ENCODE results near the gene CATSPER3.

DNA sequence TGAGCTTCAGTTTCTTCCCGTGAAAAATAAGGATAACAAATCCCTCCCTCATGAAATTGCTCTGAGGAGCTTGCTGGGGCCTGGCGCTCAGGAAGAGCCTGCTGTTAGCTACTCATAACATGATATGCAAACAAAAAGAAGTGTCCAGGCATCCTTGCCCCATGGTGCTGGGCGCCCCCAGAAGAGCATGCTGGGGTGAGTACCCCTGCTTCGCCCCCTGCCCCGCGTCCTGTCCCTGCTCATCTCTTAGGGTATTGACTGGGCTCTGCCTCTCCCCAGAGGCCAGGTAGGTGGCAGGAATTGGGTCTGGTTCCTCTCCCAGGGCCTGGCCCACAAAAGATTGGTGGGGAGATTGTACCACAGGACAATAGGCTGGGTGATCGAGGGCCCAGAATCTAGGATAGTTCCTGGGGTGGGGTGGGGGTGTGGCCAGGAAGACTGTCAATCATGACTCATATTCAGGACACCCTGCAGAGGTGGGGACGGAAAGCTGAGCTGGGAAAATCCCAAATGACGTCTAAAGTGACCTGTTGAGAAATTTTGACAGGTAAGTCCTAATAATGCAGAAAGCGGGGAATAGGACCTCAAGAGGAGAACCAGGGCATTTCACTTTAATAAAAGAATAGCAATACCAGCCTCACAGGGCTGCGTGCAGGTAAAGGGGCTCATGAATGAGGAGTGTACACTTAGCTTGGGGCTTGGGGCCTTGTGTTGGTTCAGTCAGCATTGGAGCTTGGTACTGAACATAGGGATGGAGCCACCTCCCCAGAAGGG is 57.4 kb downstream of the CATSPER3 start:
- TF ChIP-seq, protein P1, sequence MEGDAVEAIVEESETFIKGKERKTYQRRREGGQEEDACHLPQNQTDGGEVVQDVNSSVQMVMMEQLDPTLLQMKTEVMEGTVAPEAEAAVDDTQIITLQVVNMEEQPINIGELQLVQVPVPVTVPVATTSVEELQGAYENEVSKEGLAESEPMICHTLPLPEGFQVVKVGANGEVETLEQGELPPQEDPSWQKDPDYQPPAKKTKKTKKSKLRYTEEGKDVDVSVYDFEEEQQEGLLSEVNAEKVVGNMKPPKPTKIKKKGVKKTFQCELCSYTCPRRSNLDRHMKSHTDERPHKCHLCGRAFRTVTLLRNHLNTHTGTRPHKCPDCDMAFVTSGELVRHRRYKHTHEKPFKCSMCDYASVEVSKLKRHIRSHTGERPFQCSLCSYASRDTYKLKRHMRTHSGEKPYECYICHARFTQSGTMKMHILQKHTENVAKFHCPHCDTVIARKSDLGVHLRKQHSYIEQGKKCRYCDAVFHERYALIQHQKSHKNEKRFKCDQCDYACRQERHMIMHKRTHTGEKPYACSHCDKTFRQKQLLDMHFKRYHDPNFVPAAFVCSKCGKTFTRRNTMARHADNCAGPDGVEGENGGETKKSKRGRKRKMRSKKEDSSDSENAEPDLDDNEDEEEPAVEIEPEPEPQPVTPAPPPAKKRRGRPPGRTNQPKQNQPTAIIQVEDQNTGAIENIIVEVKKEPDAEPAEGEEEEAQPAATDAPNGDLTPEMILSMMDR (IDR thresholded peaks at IDR 0.05; ENCODE audit: insufficient read depth, low read length): no peak
- TF ChIP-seq POLR2AphosphoS5 (IDR thresholded peaks at IDR 0.05; ENCODE audit: low read depth): no peak
- TF ChIP-seq, protein P2, sequence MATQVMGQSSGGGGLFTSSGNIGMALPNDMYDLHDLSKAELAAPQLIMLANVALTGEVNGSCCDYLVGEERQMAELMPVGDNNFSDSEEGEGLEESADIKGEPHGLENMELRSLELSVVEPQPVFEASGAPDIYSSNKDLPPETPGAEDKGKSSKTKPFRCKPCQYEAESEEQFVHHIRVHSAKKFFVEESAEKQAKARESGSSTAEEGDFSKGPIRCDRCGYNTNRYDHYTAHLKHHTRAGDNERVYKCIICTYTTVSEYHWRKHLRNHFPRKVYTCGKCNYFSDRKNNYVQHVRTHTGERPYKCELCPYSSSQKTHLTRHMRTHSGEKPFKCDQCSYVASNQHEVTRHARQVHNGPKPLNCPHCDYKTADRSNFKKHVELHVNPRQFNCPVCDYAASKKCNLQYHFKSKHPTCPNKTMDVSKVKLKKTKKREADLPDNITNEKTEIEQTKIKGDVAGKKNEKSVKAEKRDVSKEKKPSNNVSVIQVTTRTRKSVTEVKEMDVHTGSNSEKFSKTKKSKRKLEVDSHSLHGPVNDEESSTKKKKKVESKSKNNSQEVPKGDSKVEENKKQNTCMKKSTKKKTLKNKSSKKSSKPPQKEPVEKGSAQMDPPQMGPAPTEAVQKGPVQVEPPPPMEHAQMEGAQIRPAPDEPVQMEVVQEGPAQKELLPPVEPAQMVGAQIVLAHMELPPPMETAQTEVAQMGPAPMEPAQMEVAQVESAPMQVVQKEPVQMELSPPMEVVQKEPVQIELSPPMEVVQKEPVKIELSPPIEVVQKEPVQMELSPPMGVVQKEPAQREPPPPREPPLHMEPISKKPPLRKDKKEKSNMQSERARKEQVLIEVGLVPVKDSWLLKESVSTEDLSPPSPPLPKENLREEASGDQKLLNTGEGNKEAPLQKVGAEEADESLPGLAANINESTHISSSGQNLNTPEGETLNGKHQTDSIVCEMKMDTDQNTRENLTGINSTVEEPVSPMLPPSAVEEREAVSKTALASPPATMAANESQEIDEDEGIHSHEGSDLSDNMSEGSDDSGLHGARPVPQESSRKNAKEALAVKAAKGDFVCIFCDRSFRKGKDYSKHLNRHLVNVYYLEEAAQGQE (IDR thresholded peaks at IDR 0.05; ENCODE audit: insufficient replicate concordance, low read depth): no peak
- TF ChIP-seq GABPA (IDR thresholded peaks at IDR 0.05; ENCODE audit: low read depth): no peak
- TF ChIP-seq SPI1 (IDR thresholded peaks at IDR 0.05; ENCODE audit: borderline replicate concordance, low read depth): no peak
